HL-60 (cell line): Measurements from ENCODE around the gene GNG12.

ENCODE experiments used
- DNase-seq, 2 experiments: peaks; one replicate each; pipeline ENCODE4 v3.0.0-alpha.2; 2010 to 2020; ENCODE audit warnings: low read depth in 1 of 2, low spot score in 1 of 2
- H3K27ac ChIP-seq: fragments of 250-450 bp; sonication (Bioruptor Pico); replicated peaks from 2 replicates; pipeline ENCODE4 v1.5.1; 2020; ENCODE audit warnings: mild to moderate bottlenecking, moderate library complexity
- H3K27me3 ChIP-seq: fragments of 250-450 bp; sonication (Bioruptor Pico); 2 replicates; pipeline ENCODE4 v1.5.1; 2021; ENCODE audit warnings: mild to moderate bottlenecking, moderate library complexity; ENCODE audit not compliant: insufficient read depth, poor library complexity, severe bottlenecking
- H3K4me3 ChIP-seq: replicated peaks from 2 replicates; pipeline ENCODE4 v1.5.1; 2011; ENCODE audit warnings: mild to moderate bottlenecking, control low read depth, low read length; ENCODE audit not compliant: insufficient read depth
- CTCF ChIP-seq: IDR thresholded peaks from one replicate; pipeline ENCODE4 v1.5.1; 2011; ENCODE audit warnings: low read length, control low read depth, inconsistent platforms; ENCODE audit not compliant: insufficient read depth
- GABPA ChIP-seq: IDR thresholded peaks from 2 replicates; pipeline ENCODE4 v1.6.1; 2012; ENCODE audit warnings: low read depth
- POLR2AphosphoS5 ChIP-seq: IDR thresholded peaks from 2 replicates; pipeline ENCODE4 v1.6.1; 2012; ENCODE audit warnings: low read depth
- REST ChIP-seq: IDR thresholded peaks from 2 replicates; pipeline ENCODE4 v1.6.1; 2012; ENCODE audit warnings: low read depth; ENCODE audit not compliant: insufficient replicate concordance
- SPI1 ChIP-seq: IDR thresholded peaks from 2 replicates; pipeline ENCODE4 v1.6.1; 2012; ENCODE audit warnings: low read depth, mild to moderate bottlenecking, borderline replicate concordance

GNG12 gene

GRCh38 chr1:67850151-67850551, 16.9 kb upstream of the GNG12 start:
- no peak overlapping the region for H3K4me3 ChIP-seq
- DNase-seq: no peak
- no peak overlapping the region for H3K27ac ChIP-seq
- H3K27me3 ChIP-seq: peaks cover 2% of the 10 kb centered on the region
- TF ChIP-seq SPI1 (no peak), REST (no peak), POLR2AphosphoS5 (no peak), CTCF (no peak), GABPA (no peak)

- TF ChIP-seq GABPA (no peak), REST (no peak), POLR2AphosphoS5 (no peak), CTCF (no peak), SPI1 (no peak)
- no peak for DNase-seq
- peaks cover 5% of the 10 kb centered on the region for H3K27me3 ChIP-seq
Observed at GRCh38 chr1:67847466-67847865, 14.2 kb upstream of the GNG12 start.

GRCh38 chr1:67846538-67846937, 13.3 kb upstream of the GNG12 start:
- H3K27me3 ChIP-seq: peaks cover 5% of the 10 kb centered on the region
- DNase-seq: no peak
- no peak overlapping the region for H3K4me3 ChIP-seq
- H3K27ac ChIP-seq: no peak overlapping the region
- no peak for TF ChIP-seq GABPA
- TF ChIP-seq REST: no peak
- TF ChIP-seq POLR2AphosphoS5: no peak

More at GRCh38 chr1:67847466-67847865, 14.2 kb upstream of the GNG12 start:
- Histone ChIP-seq H3K27ac (no peak overlapping the region), H3K4me3 (no peak overlapping the region)

- Histone ChIP-seq H3K27me3 (peaks cover 5% of the 10 kb centered on the region), H3K27ac (no peak overlapping the region), H3K4me3 (no peak overlapping the region)
- no peak for DNase-seq
- TF ChIP-seq POLR2AphosphoS5 (no peak), REST (no peak), CTCF (no peak), SPI1 (no peak)
Observed at GRCh38 chr1:67844988-67845387, 11.7 kb upstream of the GNG12 start.
